Ammon's horn (tissue), 1 donor: ENCODE results near the gene MYL12B.
"Not testable (repeated sequence)": the region's sequence is repeated elsewhere in the genome, so short reads cannot be mapped to it uniquely, and the experiment has no call there.

Experiments
- DNase-seq: peaks from one replicate; pipeline ENCODE4 v3.0.0-alpha.2; 2016; ENCODE audit warnings: low spot score

MYL12B gene

DNA sequence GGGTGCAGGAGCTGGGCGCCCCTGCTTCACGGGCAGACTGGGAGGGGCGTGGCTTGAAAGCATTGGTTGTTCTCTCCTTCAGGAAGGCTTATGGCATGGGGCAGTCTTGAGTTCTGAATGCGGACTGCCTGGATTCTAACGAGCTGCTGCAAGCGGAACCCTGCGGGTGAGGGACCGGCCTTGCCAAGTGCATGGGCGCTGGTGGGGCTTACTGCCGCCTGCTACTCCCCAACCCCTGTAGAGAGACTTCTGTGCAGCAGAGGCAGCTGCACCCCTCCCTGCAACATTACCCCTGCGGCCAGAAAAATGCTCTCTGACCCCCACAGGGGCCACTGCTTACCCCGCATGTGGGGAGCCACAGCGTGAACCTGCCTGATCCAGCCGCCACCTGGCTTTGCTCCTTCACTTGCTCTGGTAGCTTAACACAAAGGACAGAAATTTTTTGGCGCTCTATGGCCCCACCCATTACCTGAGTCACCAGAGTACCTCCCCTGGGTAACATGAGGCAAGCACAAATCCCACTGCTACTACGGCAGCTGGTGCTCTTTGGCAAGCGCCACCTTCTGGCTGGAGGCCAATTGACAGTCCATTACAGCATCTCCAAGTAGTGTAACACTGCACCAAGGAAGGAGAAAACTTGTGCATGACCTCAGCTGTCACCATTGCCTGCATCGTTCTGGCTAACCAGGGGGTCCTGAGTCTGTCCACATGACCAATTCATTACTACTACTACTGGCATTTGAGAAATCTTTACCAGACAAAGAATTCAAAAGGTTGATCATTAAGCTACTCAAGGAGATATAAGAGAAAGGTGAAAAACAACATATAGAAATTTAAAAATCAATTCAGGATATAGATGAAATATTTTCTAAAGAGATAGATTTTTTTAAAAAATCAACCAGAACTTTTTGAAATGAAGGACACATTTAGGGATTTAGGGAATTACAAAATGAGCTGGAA lies 35.4 kb downstream of the MYL12B start:
- DNase-seq: peak; percentile 85

DNA sequence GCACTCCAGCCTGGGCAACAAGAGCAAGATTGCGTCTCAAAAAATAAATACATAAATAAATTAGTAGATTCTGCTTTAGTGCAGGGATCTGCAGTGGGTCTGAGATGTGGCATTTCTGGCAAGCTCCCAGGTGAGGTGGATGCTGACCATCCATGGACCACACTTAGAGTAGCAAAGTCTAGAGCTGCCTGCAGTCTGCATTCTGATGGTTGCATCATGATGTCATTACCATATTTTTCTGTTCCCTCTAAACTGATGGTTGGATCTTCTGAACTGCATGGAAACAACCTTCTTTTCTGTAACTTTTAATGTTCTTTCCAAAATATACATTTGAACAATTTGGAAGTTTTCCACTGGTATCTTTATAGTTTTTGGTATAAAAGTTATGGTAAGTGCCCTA lies 42.9 kb downstream of the MYL12B start:
- no peak for DNase-seq

DNA sequence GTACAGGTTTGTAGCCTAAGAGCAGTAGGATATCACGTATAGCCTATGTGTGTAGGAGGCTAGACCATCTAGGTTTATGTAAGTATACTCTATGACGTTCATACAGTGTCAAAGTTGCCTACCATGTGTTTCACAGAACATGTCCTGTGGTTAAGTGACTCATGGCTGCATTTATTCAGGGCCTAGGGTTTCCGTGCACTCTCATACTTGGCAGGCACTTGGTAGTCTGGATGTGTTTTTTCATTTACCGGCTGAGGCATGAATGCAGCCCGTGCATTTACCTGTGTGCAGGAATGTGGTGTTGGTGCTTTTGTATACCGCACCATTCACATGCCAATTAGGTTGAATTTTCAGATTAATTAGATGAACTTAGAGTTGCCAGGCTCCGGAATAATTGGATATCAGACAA lies 43.4 kb downstream of the MYL12B start:
- no peak for DNase-seq

DNA sequence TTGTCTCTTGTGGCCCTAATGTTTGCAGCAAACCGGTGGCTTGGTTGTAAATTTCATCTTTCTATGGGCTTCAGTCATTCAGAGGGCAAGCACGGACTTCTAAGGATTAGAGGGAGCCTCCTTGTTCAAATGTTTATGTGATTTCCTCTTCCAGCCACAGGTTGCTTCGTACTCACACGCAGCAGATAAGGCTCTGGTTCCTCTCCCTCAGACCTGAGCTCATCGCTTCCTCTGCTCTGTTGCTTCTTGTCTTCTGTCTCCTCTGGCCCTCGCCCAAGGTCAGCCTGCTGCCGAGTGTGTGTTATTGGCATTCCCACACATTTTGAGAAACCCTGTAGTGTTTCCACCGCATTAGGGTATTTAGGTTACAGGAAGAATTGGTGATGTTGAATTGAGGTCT lies 44.0 kb downstream of the MYL12B start:
- no peak for DNase-seq

DNA sequence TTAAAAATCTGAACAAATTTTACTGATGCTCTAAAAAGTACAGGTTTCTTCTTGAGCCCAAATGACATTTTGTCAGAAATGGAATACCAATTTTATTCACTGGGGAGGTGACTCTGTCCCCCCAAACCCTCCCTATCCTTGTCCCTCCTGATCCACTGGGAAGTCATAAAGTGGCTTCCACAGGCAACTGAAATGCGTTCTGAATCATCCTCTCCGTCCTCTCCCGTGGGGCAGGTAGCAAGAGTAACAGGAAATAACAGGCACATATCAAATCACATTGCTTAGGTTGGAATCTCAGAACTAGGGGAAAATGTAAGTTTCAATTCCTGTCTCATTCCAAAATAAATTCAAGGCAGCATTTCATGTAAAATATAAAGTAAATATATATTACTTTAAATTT lies 44.5 kb downstream of the MYL12B start:
- no peak for DNase-seq

DNA sequence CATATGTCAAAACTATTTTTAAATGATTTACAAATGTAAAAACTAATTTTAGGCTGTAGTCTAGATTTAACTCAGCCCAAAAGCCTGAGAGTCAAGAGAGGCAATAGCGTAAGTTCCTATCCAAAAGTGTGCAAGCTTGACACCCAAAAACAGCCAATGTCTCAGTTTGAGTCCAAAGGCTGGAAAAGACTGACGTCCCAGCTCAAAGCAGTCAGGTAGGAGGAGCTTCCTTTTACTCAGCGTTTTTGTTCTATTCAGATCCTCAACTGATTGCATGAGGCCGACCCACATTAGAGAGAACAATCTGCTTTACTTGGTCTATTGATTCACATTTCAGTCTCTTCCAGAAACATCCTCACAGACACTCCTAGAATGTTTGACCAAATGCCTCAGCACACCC lies 51.8 kb downstream of the MYL12B start:
- DNase-seq: no peak

DNA sequence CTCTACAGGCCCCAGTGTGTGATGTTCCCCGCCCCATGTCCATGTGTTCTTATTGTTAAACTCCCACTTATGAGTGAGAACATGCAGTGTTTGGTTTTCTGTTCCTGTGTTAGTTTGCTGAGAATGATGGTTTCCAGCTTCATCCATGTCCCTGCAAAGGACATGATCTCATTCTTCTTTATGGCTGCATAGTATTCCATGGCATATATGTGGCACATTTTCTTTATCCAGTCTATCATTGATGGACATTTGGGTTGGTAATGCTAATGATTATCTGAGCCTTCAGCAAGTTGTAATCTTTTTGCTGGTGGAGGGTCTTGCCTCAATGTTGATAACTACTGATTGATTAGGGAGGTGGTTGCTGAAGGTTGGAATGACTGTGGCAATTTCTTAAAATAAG lies 53.4 kb downstream of the MYL12B start:
- not testable (repeated sequence) for DNase-seq

DNA sequence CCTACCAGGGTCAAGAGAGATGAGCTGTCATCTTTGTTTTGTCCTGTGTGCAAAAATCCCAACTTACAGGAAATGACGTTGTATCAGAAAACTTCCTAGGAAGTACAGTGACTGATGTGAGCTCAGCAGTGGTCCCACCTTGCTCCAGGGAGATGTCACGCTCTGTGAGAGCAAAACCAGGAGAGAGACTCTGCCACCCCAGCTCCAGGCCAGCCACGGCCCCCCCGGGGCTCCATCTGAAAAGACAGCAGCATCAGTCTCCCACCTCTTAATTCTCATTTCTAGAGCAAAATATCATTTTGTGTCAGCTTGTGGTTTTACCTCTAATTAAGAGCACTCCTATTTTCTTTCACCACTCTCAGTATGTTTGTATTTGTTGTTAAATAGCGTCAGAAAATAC lies 57.5 kb downstream of the MYL12B start:
- no peak for DNase-seq

DNA sequence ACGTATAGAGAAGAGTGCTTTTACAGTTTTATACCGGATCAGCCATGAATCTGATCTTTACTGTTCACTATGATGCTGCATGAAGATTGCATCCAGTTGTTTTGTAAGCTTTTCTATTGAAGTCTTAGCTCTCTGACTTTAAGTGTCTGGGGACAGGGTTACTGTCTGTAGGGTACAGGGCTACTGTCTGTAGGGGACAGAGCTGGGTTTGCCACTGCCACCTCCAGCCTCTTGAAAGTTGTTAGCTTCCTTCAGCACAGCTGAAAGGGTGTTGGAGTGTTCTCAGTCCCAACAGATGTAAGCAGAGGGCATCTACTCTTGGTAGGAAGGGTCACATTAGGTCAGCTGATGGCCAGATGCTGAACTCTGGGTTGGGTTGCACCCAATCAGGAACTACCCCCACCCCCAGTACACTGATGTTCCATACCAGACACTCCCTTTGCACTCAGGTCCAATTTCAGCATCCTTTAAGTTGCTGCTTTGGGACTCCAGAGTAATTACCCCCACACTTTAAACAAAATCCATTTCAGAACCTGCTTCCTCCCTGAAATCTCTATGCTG lies 58.0 kb downstream of the MYL12B start:
- no peak for DNase-seq

DNA sequence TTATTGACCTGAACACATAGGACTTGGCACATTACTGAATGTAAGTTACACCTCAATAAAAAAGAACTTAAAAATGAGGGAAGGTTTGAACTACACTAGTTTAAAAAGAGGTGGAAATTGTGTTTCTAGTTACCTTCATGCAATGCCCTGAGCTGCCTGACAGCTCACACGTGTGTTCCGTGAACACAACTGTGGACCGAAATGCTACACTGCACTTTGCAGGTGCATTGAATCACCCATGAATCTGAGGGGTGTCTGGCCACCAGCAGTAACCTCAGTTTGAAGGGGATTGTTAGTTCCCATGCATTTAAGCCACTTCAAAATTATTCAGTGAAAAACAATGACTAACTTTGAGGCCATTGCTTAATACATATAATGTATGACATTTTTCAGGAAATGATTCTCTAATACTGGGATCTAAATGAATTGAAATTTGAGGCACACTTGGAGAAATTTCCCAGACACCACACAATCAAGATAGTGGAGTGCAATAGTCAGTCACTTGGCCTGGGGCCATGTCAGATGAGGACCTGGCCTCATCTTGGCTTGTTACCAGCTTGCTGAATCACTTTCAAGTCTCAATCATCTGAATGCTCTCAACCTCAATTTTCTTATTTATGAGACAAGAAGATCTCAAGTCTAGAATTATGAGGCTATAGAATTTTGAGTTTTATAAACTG lies 59.3 kb downstream of the MYL12B start:
- DNase-seq: no peak

DNA sequence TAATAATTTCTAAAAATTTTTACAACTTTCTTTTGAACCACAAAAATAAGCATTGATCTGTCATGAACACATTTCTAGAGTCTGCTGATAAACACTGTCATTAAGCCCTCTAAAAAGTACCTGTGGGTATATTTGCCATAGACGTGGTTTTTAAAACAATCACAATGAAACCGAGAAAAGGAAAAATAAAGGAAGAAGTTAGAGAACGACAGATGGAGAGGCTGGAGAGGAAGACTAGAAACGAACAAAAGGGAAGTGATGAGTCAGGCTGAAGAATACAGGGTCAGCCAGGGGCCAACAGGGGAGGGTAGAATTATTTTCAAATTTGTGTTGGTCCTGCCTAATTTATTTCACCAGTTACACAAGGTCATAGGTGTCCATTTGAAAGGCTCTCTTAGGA lies 62.0 kb downstream of the MYL12B start:
- DNase-seq: no peak
